ENCODE results near the gene ASPSCR1. TPM values are rescaled to one million over a fixed set of nuclear protein-coding genes. Genes with fewer than 3 reads are reported as not detected.

The ASPSCR1 gene
- total RNA-seq, 1 donor from 2014 or later, result 35.6 TPM

- Mint-ChIP-seq H3K27me3 (no peaks in the 10 kb centered on the region), H3K27ac (no peak overlapping the region), H3K4me1 (ENCODE audit: unreplicated experiment) (peaks cover 12% of the 10 kb centered on the region), H3K9me3 (no peaks in the 10 kb centered on the region), H3K4me3 (no peak overlapping the region), H3K36me3 (no peaks in the 10 kb centered on the region)
- DNase-seq (ENCODE audit: extremely low spot score, unreplicated experiment), result no peak
- TF ChIP-seq CTCF (conservative IDR thresholded peaks at IDR 0.05), result no peak
Observed at GRCh38 chr17:82017612-82018151, 40.3 kb downstream of the ASPSCR1 start.

DNA sequence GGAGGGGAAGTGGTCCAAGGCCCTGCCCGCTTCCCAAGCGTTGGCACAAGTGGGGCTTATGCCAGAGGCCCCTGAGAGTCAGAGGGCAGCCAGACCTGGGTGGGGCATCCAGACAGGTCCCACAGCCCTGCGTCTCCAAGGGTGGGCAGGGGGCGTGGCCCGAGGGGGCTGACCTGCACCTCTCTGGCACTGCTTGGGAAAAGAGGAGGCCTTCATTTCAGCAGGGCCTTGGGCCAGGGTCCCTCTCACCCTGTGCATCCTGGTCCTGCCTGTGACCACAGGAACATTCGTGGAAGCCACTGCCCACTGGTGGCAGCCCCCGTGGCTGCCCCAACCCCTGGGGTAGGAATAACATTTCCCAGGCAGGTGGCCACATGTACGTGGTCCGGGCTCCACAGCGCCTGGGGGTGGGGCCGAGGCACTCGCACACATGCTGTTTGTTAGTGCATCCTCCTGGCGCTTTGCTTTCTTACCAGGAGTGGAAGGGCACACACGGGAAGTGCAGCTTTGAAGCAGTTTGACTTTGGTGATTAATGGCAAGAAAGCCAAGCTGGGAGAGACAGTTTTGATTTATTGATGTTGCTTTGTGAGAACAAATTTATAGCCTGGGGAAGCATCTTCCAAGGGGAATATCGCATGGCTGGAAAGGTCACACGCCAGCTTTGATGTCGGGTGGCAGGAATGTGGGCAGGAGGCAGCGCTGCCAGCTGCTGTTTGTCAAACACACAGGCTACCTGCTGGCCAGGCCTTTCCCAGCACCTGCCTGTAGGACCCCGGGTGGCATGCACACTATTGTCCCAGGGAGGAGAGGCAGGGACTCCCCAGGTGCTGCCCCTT lies 40.9 kb downstream of the ASPSCR1 start:
- H3K27me3 Mint-ChIP-seq, result no peaks in the 10 kb centered on the region
- no peaks in the 10 kb centered on the region for H3K9me3 Mint-ChIP-seq
- no peak for TF ChIP-seq CTCF (conservative IDR thresholded peaks at IDR 0.05)
- peak overlapping the region; percentile 67 for H3K4me3 Mint-ChIP-seq
- H3K4me1 Mint-ChIP-seq (ENCODE audit: unreplicated experiment), result peaks cover 9% of the 10 kb centered on the region
- peak overlapping the region; percentile 41 for H3K27ac Mint-ChIP-seq
- no peak for DNase-seq (ENCODE audit: extremely low spot score, unreplicated experiment)
- no peaks in the 10 kb centered on the region for H3K36me3 Mint-ChIP-seq

DNA sequence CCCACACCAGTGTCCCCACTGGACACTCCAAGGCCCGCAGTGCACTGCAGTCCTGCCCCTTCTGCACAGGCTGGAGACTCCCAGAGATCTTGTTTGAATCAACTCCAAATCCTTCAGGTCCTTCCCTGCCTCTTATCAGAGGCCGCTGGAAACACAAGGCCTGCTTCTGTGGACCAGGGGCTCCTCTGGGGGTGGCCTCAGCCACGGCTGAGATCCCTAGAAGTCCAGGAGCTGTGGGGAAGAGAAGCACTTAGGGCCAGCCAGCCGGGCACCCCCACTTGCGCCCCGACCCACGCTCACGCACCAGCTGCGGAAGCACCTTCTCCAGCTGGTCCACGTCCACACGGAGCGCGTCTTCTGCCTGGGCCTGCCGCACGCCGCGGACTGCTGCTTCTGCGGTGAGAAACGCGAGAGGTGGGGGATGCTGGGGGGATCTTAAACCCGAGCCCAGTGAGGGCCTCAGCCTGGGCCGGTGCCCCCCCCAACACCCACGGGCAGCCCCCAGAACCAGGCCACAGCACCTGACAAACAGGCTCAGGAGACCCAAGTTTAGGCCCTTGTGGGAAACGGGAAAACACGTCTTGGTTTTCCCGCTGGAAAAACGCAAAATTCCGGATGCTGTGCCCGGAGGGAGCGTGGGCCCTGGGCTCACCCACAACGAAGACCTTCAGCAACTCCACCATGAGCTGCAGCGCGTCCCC lies 41.7 kb downstream of the ASPSCR1 start:
- Mint-ChIP-seq H3K36me3 (no peaks in the 10 kb centered on the region), H3K27me3 (no peaks in the 10 kb centered on the region), H3K4me3 (no peak overlapping the region), H3K9me3 (no peaks in the 10 kb centered on the region), H3K4me1 (ENCODE audit: unreplicated experiment) (peaks cover 11% of the 10 kb centered on the region), H3K27ac (no peak overlapping the region)
- no peak for DNase-seq (ENCODE audit: extremely low spot score, unreplicated experiment)
- no peak for TF ChIP-seq CTCF (conservative IDR thresholded peaks at IDR 0.05)

GRCh38 chr17:82019690-82020571 lies 42.5 kb downstream of the ASPSCR1 start:
- Mint-ChIP-seq H3K36me3 (no peaks in the 10 kb centered on the region), H3K4me3 (no peak overlapping the region), H3K27ac (no peak overlapping the region), H3K4me1 (ENCODE audit: unreplicated experiment) (peaks cover 12% of the 10 kb centered on the region), H3K27me3 (no peaks in the 10 kb centered on the region), H3K9me3 (no peaks in the 10 kb centered on the region)
- TF ChIP-seq CTCF (conservative IDR thresholded peaks at IDR 0.05), result peak; percentile 86
- no peak for DNase-seq (ENCODE audit: extremely low spot score, unreplicated experiment)

GRCh38 chr17:82020572-82021106 lies 43.2 kb downstream of the ASPSCR1 start:
- H3K27ac Mint-ChIP-seq, result no peak overlapping the region
- H3K27me3 Mint-ChIP-seq, result no peaks in the 10 kb centered on the region
- H3K4me1 Mint-ChIP-seq (ENCODE audit: unreplicated experiment), result peaks cover 12% of the 10 kb centered on the region
- DNase-seq (ENCODE audit: extremely low spot score, unreplicated experiment), result no peak
- no peaks in the 10 kb centered on the region for H3K36me3 Mint-ChIP-seq
- no peaks in the 10 kb centered on the region for H3K9me3 Mint-ChIP-seq
- no peak for TF ChIP-seq CTCF (conservative IDR thresholded peaks at IDR 0.05)
- H3K4me3 Mint-ChIP-seq, result peak overlapping the region; percentile 34

Measured in type B pancreatic cell (in vitro differentiated cells).